GM21515 (cell line): ENCODE measurements around the gene FOXR1.

Experiments used
- ATAC-seq: cut with Tn5 transposase; IDR thresholded peaks from one replicate; pipeline ENCODE4 v1.9.1; 2021; ENCODE audit not compliant: unreplicated experiment

Gene FOXR1

GRCh38 chr11:119025541-119025940 lies 54.0 kb downstream of the FOXR1 start:
- ATAC-seq, result no peak

DNA sequence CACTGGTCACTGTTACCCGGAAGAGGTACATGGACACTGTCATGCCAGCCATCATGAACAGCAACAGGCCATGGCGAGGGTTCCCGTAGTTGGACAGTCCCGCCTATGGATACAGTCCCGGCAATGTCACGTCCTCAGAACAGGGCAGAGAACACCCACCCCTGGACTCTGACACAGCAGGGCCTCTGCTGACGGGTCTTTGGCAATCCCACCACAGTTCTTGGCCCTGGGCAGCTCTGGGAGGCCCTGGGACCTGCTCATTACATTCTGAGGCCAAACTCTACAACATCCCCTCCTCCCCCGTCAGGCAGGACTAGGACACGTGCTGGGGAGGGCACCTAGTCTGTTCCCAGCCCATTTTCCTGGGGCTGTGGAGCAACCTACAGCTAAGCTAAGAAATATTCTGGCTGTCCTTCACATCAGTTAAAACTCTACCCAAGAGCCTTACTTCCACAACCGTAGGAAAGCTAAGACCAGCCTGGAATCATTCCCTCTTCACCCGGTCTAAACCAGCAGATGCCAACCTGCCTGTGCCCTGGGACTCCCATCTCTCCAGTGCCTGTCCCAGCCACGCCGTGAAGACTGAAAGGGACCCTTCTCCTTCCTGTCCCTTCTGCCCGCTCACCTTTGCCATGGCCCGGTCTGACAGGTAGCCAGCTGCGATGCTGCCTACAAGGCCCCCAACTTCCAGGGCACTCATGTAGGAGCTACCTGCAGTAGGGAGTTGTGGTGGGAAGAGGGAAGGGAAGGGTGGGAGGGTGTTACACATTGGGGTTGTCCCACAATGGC lies 54.6 kb downstream of the FOXR1 start:
- ATAC-seq, result no peak

DNA sequence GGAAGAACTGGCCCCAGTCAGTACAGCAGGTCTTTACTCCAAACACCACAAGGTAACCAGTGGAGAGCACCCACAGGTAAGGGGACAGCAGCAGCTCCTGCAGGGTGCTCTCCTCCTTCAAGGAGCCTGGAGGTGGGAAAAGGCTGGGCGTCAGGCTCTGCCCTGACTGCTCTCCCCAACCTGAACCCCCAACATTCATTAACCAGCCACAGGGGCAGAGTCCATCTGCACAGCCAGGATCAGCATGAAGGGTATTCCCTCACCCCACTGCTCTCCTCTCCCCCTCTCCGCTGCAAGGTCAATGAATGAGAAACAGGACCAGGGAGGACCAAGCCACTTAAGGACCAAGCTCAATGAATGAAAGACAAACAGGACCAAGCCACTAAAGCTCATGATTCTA lies 55.4 kb downstream of the FOXR1 start:
- no peak for ATAC-seq

DNA sequence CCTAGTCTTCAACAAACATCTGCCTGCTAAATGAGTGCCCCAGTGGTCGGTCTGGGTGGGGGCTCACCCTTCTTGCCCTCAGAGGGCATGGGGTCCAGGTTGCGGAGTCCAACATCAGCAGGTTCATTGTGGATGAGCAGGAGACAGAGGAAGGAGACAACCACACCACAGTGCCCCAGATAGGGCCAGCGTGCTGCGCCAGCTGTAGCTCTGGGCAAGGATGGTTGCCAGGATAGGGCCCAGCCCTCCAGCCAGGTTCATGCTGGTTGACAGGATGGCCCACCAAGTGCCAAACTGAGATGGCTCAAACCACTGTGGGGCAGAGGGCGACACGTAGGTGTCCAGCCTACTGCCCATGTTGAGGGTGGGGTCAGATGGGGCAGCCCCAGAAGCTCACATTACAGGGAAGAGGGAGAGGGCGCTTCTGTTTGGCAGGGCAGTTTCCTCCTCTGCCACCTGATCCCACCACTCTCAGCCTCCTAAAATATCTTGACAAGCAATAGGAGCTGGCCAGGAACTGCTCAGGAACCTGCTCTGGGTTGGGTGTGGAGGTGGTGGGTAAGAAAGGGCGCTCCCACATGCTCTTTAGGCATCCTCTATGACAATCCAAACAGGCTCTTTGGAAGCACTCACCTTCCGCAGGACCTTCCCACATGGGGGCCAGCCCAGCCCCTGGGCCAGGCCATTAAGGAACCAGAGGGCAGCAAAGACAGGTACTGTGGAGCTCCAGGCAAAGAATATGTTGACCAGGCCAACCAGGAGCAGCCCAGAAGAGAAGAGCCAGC lies 56.2 kb downstream of the FOXR1 start:
- no peak for ATAC-seq

DNA sequence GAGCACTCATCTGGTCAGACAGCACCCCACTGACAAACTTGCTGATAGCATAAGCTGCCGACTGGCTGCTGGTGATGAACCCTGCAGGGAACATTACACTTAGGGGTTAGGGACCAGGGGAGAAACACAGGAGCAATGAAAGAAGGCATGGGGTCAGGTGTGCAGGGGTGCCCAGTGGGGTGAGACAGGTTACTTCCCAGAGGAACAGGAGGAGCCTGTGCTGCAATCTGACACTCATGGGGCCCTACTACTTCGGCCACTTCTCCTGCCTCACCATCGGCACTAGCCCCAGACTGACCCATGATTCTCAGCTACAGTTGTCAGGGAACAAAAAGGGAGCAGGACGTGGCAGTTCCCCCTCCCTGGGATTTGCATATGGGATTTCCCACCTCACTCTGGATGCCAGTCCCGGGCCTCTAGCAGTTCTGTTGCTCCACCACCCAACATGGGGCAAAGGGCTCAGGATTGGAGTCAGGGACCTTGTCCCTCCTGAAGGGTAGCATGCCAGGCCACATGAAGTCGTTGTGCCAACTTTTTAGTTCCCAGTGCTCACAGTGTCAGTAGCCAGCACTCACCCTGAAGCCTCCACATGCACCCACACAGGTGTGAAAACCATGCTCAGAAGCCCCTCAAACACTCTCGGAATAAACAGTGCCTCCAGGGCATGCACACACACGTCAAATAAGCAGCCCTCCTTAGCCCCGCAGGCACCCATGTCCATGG lies 56.9 kb downstream of the FOXR1 start:
- no peak for ATAC-seq

DNA sequence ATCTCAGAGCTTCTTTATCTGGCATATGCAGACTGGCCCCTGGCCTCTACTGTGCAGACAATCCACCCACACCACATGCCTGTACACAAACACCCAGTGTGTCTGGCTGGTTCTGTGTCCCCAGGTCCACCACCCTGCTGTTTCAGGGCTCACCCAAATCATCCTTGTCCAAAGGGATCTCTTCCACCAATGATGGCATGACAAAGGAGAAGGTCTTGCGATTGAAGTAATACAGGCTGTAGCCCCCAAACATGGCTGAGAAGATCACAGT lies 57.4 kb downstream of the FOXR1 start:
- no peak for ATAC-seq

GRCh38 chr11:119029340-119030028 lies 57.9 kb downstream of the FOXR1 start:
- peak; percentile 16 for ATAC-seq

GRCh38 chr11:119030029-119030328 lies 58.4 kb downstream of the FOXR1 start:
- peak; percentile 13 for ATAC-seq

- peak; percentile 75 for ATAC-seq
Observed at GRCh38 chr11:119030329-119031047, 58.9 kb downstream of the FOXR1 start, which contains the start of gene SLC37A4. Gene SLC37A4, minus strand, starts transcription at chr11:119030877.
